Activated CD4-positive, alpha-beta T cell treated with anti-CD3 and anti-CD28 coated beads for 1 hour (primary cell): ENCODE measurements around the gene PIK3R5.

ENCODE experiments used
- DNase-seq: peaks from one replicate; pipeline ENCODE4 v3.0.0-alpha.2; 2020

The PIK3R5 gene

GRCh38 chr17:8949061-8949661, 16.3 kb downstream of the PIK3R5 start:
- DNase-seq = no peak

- DNase-seq = no peak
Measured at GRCh38 chr17:8948462-8948861, 17.0 kb downstream of the PIK3R5 start.

GRCh38 chr17:8947201-8947600, 18.3 kb downstream of the PIK3R5 start:
- DNase-seq = no peak

GRCh38 chr17:8946476-8946875, 19.0 kb downstream of the PIK3R5 start:
- DNase-seq = no peak

GRCh38 chr17:8946071-8946470, 19.4 kb downstream of the PIK3R5 start:
- no peak for DNase-seq

GRCh38 chr17:8944748-8945147, 20.8 kb downstream of the PIK3R5 start:
- no peak for DNase-seq

- DNase-seq = no peak
Measured at GRCh38 chr17:8944083-8944482, 21.4 kb downstream of the PIK3R5 start.

GRCh38 chr17:8941980-8942622, 23.4 kb downstream of the PIK3R5 start:
- no peak for DNase-seq

- DNase-seq = no peak
Measured at GRCh38 chr17:8941520-8941919, 24.0 kb downstream of the PIK3R5 start.

- no peak for DNase-seq
Measured at GRCh38 chr17:8940866-8941471, 24.5 kb downstream of the PIK3R5 start.

GRCh38 chr17:8939496-8940334, 25.8 kb downstream of the PIK3R5 start:
- DNase-seq = no peak

GRCh38 chr17:8938933-8939332, 26.6 kb downstream of the PIK3R5 start:
- DNase-seq = no peak

GRCh38 chr17:8935191-8935590, 30.3 kb downstream of the PIK3R5 start:
- no peak for DNase-seq

GRCh38 chr17:8934346-8934745, 31.2 kb downstream of the PIK3R5 start:
- no peak for DNase-seq

- no peak for DNase-seq
Measured at GRCh38 chr17:8930649-8931048, 34.9 kb downstream of the PIK3R5 start.

- no peak for DNase-seq
Measured at GRCh38 chr17:8928347-8928746, 37.2 kb downstream of the PIK3R5 start.

- DNase-seq = no peak
Measured at GRCh38 chr17:8927395-8927794, 38.1 kb downstream of the PIK3R5 start.

- DNase-seq = no peak
Measured at GRCh38 chr17:8925808-8926207, 39.7 kb downstream of the PIK3R5 start.

- DNase-seq = no peak
Measured at GRCh38 chr17:8925141-8925540, 40.4 kb downstream of the PIK3R5 start.

- no peak for DNase-seq
Measured at GRCh38 chr17:8924595-8924994, 40.9 kb downstream of the PIK3R5 start.

GRCh38 chr17:8923762-8924161, 41.7 kb downstream of the PIK3R5 start:
- no peak for DNase-seq

GRCh38 chr17:8922928-8923327, 42.6 kb downstream of the PIK3R5 start:
- DNase-seq = no peak

- DNase-seq = no peak
Measured at GRCh38 chr17:8922451-8922850, 43.1 kb downstream of the PIK3R5 start.

GRCh38 chr17:8921147-8921546, 44.4 kb downstream of the PIK3R5 start:
- DNase-seq = no peak
